ENCODE results near the gene PACRG.
"Not testable (repeated sequence)": the region's sequence is repeated elsewhere in the genome, so short reads cannot be mapped to it uniquely, and the experiment has no call there.

The PACRG gene

DNA sequence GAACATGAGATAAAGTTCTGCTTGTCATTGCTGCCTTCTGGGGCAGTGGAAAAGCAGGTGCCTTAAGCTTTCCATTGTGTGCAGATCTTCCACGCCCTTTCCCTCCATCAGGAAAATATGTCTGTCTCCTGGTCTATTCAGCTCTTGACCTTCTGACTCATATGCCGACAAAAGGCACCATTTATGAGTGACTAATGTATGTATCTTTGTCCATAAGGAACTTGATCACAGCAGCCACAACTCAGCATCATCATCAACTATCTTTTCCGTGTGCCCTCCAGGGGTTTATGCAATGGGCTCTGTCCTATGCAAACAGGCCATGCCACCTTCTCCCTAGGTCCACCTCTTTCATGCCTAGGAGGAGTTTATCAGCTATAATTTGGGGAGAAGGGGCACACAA, 584.1 kb downstream of the PACRG start:
- DNase-seq (ENCODE audit: low read depth in 2 of 2), result no peak

DNA sequence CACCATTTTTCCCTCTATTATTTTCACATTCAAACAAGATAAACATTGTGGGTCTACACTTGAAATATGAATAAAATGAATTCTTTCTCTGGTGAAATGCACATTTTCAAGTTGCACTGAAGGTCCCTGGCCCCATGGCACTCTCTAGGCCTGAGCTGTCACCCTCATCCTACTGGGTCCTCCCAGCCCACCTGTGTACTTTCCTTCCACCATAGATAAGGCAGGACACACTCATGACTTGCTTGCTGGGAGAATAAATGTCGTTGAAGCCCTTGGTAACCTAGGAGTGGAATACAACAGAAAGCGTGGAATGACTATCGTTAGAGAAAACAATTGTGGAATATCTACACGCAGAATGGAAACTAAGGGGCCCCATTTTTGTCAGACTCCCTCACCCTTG, 585.8 kb downstream of the PACRG start:
- DNase-seq (ENCODE audit: low read depth in 2 of 2), result no peak

DNA sequence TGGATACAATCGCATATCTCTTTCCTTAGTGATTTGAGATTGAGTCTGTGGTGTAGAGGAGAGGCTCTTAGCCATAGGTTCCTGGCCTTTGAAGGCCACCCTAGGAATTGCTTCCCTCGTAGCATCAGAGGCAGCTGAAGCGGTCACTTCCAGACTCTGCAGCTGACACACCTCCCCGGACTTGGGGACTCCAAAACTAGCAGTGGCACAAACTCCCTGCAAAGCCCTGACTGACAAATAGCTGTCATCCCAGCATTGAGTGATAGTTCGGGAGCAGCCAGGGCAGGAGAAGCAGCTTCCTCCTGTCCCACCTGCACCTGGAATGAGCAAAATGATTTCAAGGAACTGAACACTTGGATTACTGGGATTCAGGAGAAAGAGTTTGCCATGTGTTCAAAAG, 586.2 kb downstream of the PACRG start:
- no peak for DNase-seq (ENCODE audit: low read depth in 2 of 2)

DNA sequence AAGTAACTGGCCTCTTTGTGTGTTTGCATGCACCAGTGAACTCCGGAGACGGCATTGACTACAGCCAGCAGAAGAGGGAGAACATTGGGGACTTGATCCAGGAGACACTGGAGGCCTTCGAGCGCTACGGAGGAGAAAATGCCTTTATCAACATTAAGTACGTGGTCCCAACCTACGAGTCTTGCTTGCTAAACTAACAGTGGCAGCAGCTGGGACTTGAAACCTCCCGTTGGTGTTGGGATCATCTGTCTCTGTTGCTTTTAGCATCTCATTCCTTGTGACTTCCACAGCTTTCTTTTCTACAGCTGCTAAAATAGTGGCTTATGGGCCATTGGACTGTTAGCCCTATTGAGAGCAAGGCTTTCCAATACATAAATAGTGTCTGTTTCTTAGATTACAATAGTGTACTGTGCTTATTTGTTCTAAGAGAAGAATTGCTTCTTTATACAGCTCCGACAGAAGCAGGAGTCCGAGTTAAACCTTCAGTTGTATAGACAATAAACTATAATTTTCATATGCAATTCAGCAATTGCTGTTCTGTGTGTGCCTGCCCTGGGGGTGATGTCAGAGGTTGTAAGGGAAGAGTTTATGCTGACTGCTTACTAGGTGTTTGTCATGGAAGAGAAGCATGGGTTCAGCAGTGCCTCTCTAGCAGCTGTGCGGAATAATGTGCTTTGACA, 587.2 kb downstream of the PACRG start:
- DNase-seq (ENCODE audit: low read depth in 2 of 2), result no peak

DNA sequence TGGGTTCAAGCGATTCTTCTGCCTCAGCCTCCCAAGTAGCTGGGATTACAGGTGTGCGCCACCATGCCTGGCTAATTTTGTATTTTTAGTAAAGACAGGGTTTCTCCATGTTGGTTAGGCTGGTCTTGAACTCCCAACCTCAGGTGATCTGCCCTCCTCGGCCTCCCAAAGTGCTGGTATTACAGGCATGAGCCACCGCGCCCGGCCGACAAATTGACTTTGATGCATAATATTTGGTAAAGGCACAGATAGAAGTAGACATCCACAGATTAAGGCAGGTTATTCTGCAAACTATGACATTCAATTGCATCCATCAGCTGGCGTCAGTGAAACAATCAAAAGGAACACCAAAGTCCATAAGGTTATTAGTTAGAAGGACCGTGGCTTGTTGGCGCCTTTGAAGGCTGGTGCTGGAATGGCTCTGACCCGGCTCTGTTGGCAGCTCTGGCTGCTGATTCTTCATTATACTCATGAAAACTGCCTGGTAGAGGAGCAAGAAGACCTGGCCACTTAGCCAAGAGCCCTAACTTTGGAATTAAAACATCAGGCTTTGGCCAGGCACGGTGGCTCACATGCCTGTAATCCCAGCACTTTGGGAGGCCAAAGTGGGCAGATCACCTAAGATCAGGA, 589.2 kb downstream of the PACRG start:
- not testable (repeated sequence) for DNase-seq (ENCODE audit: low read depth in 2 of 2)

DNA sequence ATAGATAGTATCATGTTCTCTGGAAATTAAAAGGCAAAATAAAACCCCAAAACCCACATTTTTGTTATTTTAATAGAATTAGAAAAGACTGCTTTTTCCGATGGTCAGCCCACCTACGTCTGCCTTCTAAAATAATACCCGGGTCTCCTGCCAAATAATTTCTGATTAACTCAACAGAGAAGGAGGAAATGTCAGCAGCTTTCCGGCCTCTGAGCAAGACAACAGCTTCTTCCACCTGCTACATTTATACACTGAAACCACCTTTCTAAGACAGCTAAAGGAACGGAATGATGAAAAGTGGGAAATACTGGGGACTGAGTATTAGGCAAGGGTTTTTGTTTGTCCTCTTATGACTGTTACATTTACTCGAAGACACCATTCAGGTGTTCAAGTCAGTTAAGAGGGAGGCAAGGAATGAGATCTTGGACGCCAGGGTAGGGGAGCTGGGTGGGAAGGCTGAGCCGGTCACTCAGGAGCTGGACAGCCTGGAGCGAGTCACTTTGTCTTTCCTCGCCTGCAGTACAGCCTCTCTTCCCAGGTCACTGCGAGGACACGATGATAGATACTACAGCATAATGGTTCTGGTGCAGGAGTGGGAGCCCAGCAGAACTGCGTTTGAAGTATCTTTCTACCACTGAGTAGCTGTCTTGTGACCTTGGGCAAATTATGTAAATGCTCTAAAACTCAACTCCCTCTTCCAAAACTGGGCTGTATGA, 590.5 kb downstream of the PACRG start:
- no peak for DNase-seq (ENCODE audit: low read depth in 2 of 2)

DNA sequence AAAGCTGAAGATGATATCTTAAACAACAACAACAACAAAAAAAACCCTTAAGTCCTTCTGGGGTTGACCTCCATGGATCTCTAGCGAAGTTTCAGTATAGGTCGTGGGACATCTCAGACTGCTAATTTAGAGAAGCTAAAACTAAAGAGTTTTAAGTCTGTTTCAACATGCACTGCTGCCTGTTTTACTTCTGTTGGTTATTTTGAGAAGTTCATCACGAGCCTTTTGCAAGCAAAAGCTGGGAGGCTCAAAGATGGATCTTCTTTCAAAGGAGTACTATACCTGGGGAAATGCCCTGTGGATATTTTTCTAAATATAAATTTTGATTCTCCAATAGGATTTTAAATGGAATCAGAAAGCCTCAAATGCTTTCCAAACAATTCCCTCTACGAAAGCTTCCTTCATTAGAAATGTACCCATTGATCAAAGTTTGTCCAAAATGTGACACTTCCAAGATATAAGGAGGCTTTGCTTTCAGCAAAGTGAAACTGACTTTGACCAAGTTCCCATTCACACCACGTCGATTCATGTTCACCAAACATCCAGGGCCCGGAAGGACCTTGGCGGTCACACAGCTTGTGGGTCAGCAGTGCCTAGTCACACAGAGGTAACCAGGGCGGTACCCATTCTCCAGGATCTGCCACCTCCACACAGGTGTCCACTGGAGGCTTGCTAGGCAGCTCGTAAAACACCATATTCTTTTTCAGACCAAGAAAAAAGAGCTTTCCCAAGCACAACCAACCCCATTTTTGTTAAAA, 592.0 kb downstream of the PACRG start:
- DNase-seq (ENCODE audit: low read depth in 2 of 2), result no peak

DNA sequence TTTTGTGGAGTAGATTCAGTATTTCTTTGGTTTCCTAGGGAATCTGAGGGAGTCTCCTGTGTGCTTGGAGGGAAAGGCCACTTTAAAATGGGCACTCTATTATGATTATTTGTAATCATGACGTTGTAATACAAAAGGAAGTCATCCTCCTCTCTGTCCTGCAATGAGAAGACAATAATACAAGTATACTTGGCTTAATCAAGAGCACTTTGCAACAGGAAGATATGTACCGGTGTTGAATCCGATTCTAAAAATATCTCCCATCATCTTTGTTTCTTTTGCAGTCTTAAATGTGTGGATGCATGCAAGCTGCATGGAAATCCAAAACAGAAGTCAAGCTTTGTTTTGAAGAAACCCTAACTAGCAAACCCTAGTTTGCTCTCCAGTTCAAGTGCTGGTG, 592.6 kb downstream of the PACRG start:
- DNase-seq (ENCODE audit: low read depth in 2 of 2), result no peak

DNA sequence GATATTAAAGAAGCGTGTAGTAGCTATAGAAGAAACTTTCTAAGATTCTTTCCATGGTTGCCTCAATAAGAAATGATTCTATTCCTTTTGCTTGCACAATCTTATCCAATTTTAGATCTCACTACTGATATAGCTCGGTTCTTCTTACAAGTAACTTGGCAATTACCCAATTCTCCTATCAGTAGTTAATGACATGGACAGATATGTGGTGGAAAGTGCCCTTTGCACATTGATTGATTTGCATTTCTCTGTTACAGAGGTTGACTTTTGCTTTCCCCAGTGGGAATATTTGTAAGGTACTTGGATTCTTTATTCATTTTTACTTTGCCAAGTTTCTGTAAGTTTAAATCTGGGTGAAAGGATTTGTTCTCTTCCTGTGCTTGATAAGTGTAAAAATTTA, 593.0 kb downstream of the PACRG start:
- DNase-seq (ENCODE audit: low read depth in 2 of 2), result no peak

DNA sequence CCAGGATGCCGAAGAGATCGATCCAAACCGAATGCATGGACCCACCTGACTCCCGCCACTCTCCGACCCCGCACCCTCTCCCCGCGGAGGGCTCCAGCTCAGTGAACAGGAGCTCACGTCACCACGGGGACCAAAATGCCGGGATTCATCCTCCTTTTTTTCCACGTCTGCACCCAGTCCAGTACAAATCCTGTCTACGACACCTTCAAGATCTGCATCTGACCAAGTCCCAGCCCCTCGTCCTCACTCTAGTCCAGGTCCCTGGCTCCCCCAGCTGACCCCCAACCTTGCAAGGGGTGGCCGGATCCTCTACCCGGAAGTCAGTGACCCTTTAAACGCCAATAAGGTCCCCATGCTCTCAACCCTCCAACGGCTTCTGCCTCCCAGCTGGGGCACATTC, 593.9 kb downstream of the PACRG start:
- DNase-seq (ENCODE audit: low read depth in 2 of 2), result no peak

DNA sequence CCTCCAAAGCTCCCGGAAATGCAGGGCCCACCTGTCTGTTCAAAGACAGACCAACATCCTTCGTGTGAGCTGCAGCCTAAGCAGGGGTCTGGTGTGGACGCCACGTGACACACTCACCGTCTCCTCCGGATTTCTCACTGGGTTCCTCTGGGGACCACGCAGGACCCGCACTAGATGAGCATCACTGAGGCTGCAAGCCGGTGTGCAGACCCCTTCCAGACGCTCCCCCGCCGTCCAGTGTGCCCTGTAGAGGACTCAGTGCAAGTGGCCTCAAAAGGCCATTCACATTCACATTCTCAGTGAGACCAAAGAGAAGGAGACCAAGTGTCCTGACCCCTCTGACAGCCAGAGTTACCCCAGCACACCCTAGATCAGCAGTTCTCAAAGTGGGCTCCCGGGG, 595.5 kb downstream of the PACRG start:
- DNase-seq (ENCODE audit: low read depth in 2 of 2), result no peak

DNA sequence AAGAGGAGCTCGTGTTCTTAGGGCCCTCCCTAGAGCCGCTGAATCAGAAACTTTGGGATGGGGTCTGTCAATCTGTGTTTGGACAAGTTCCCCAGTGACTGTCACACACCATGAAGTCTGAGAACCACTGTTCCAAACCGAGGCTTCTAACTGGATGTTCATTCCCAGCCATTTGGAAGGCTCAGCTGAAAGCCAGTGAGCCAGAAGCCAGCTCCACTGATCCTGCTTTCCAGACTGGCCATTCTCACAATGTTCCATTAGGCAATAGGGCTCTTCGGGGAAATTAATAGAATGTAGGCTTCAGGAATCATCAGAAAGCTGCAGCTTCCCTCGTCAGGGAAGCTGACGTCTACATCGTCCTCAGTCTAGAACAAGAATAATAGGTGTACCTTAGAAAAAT, 595.9 kb downstream of the PACRG start:
- DNase-seq (ENCODE audit: low read depth in 2 of 2), result no peak

DNA sequence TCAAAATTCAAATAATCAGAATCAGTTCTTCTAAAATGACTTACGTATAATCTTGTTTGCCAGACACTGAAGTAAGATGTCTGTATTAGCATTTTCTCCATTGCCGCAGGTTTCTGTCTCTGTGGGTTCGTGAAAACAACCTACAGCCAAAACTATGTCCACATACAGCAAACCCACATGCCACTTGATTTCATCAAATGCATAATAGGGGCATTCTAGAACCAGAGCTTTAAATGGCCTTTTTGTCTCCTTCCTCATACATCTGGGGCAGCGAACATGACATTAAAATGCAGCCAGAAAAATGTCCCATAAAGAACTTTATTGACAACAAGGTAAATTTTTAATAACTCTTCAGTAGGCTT, 596.5 kb downstream of the PACRG start:
- no peak for DNase-seq (ENCODE audit: low read depth in 2 of 2)

DNA sequence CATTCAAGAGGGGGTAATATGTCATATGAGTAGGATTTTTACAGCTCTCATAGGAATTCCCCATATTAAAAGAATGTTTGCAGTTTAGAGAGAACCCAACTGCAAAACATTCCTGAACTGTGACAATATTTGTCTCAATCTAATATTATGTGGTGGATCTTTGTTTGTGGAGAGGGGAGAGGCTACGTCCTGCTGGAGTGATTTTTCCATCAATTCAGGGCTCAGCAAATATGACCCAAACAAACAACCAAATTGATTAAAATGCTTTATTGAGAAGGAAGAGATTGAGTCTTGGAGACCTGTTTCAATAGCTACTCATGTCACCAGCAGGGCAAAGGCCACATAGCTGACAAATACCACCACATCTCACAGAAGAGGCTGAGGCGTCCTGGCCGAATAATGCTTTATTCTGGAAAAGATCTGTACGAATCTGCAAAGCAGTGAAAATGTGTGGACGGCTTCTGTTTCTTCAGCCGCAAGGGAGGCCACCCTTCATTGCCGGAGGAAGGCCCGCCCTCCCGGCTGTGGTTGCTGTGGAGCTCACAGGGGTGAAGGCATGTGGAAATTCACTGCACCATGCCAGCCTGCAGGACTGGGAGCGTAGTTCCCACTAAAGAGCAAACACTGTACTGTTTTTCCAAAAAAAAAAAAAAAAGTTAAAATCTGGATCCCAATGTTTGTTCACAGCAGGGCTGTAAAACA, 597.1 kb downstream of the PACRG start:
- no peak for DNase-seq (ENCODE audit: low read depth in 2 of 2)

DNA sequence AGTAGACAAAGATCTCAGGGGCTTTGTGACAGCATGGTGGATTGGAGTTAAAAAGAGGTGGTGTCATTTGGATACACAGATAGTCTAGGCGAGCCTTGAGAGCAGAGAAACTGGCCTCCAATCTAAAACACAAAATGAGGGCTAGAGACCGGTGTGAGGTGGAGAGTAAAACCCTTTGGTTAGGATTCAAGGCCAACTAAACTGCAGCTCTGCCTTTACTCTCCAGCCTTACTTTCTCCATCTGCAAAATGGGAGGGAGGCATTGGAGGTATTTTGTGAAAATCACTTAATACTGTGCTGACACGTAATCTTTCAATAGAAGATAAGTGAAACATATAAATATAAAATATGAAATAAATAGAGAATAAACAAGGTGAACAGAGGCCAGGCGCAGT, 597.6 kb downstream of the PACRG start:
- DNase-seq (ENCODE audit: low read depth in 2 of 2), result no peak

DNA sequence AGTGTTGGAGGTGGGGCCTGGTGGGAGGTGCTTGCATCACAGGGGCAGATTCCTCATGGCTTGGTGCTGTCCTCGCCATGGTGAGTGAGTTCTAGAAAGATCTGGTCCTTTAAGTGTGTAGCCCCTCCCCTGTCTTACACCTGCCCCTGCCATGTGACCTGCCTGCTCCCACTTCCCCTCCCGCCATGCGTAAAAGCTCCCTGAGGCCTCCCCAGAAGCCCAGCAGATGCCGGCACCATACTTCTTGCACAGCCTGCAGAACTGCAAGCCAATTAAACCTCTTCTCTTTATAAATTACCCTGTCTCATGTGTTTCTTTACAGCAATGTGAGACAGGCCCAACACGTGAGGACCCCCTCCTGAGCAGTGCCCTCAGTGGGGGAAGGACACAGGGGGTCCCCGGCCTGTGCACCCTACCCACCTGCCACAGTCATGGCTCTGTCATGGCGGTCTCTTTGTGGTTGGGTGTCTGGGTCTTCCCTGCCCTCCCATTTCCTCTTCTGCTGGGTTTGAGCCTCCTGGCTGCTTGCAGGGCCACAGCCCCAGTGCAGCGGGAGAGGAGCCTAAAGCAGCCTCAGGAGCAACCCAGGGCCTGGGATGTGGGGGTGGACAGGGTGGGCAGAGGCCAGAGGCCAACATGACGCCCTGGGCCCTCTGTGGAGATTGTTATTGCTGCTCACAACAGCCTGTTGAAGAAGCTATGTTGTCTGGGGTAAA, 599.5 kb downstream of the PACRG start:
- DNase-seq (ENCODE audit: low read depth in 2 of 2), result no peak

DNA sequence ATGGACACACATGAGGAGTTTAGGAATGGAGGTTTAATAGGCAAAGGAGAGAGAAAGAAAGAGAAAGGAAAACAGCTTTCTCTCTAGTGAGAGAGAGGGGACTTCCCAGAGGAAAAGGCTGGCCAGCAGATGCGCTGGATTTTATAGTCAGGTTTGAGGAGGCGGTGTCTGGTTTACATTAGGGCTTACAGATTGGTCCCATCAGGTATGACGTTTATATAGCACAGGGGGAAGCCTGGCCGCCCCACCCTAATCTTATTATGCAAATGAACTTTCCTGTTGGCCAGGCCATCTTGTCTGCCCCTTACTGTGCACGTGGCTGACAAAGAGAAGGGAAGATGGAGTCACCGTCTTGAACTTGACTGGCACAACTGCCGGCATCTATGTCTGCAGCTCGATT, 600.1 kb downstream of the PACRG start:
- DNase-seq (ENCODE audit: low read depth in 2 of 2), result no peak

DNA sequence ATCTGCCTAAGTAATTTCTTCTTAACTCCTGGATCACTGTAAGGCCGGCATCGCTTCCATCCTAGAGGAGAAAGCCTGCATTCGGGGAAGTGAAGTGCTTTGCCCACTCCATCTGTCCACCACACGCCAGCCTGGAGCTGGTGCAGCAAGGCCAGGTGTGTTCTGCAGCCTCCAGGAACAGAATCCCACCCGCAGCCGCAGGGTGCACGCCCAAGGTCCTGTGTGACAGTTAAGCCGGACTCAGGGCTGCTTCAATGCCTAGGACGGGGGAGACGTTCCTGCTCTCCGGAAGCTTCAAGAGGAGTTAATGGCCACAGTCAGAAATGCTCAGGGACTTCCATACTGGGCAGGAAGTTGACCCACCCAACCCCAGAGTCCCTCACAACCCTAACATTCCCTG, 600.6 kb downstream of the PACRG start:
- no peak for DNase-seq (ENCODE audit: low read depth in 2 of 2)

DNA sequence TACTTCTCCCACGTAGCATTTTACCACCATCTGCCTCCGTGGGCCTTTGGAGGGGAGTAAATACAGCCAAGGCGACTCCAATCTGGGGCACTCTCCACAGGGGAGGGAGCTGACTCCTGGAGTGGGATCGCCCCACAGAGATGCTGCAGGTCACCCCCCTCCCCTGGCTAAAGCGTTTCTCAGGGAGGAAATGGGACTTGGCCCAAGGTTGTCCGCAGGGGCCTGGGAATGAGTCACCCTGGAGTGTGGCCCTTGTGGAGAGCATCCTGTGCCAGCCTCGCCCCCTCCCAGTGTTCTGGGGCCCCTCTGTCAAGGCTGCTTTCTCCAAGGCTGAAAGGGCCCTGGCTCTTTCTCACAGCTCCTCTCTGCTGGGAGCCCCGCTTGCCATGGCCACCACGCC, 602.2 kb downstream of the PACRG start:
- DNase-seq (ENCODE audit: low read depth in 2 of 2), result no peak

DNA sequence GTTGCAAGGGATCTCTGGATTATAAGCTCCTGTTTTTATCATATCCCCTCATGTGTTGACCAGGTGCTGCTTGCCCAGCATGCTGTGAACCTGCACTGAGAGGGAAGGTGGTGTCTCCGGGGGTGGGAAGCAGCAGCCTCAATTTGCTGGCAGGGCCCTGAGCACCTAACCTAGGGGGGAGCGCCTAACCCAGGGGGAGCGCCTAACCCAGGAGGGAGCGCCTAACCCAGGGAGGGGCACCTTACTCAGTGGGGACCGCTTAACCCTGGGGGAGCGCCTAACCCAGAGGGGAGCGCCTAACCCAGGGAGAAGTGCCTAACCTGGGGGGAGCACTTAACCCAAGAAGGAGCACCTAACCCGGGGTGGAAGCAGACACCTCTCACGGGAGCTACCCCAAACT, 603.5 kb downstream of the PACRG start:
- DNase-seq (ENCODE audit: low read depth in 2 of 2), result no peak

DNA sequence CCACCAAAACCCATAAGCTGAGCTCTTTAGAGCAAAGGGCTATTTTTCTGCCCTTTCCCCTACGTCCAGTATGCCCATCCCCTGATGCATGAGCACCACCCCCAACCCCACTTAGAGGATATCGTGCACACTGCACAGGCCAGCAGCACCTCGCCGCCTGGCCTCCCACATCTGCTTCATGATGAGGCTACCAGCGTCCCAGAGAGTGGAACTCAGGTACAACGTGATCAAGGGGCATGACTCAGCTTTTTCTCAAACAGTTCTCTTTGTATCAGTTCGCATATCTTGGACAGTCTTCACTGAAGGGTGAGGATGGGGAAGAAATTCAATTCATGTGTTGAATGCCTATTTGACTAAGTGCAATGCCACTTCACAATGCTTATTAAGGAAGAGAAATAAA, 604.8 kb downstream of the PACRG start:
- no peak for DNase-seq (ENCODE audit: low read depth in 2 of 2)

Measured in activated CD8-positive, alpha-beta memory T cell treated with anti-CD3 and anti-CD28 coated beads for 4 hours (primary cell).